Body of pancreas (tissue), 4 donors: ENCODE data around the gene AFDN. TPM values are rescaled to one million over a fixed set of nuclear protein-coding genes. Genes with fewer than 3 reads are reported as not detected.
A peak's percentile ranks its signal among the peaks of the same experiment; 100 is the strongest.
"Not testable (repeated sequence)": the region's sequence is repeated elsewhere in the genome, so short reads cannot be mapped to it uniquely, and the experiment has no call there.

Source experiments
- ATAC-seq: fragments of 150-250 bp; one replicate; pipeline ENCODE4 v1.9.1; 2016
- DNase-seq, 4 donors: peaks; one replicate each; pipeline ENCODE4 v3.0.0-alpha.2; 2019
- H3K27ac ChIP-seq, 4 donors: fragments of 200-600 bp; sonication (generic); 1 replicate in 3 of 4; 2 replicates in 1 of 4; pipeline versions ENCODE4 v1.5.1 to v1.6.1; 2016 to 2019; ENCODE audit warnings: mild to moderate bottlenecking in 1 of 4, mixed read lengths in 1 of 4, moderate library complexity in 1 of 4
- H3K27me3 ChIP-seq, 2 donors: fragments of 200-600 bp; sonication (generic); one replicate each; pipeline ENCODE4 v1.6.0; 2016; ENCODE audit warnings: mild to moderate bottlenecking in 1 of 2
- H3K36me3 ChIP-seq, 2 donors: fragments of 200-600 bp; sonication (generic); replicated peaks in 1 of 2; 2 replicates each; pipeline ENCODE4 v1.5.1; 2016; ENCODE audit warnings: low read depth in 2 of 2; ENCODE audit not compliant: insufficient read depth in 1 of 2
- H3K4me1 ChIP-seq: fragments of 200-600 bp; sonication (generic); one replicate; pipeline ENCODE4 v1.6.0; 2016
- H3K4me3 ChIP-seq, 2 donors: fragments of 200-600 bp; sonication (generic); 1 replicate in 1 of 2; 2 replicates in 1 of 2; pipeline ENCODE4 v1.5.1; 2016 to 2019
- H3K9me3 ChIP-seq, 3 donors: fragments of 200-600 bp; sonication (generic); 1 replicate in 2 of 3; 2 replicates in 1 of 3; pipeline ENCODE4 v1.5.1; 2016
- CTCF ChIP-seq, 7 experiments: fragments of 450-650 bp in 4 of 7; fragments of 200-600 bp in 3 of 7; sonication (generic) in 3 of 7; IDR thresholded peaks; one replicate each; pipeline ENCODE4 v1.5.1; 2016 to 2019; ENCODE audit warnings: antibody characterized with exemption in 7 of 7
- POLR2A ChIP-seq, 3 donors: fragments of 450-650 bp; IDR thresholded peaks; one replicate each; pipeline ENCODE4 v1.6.1; 2016; ENCODE audit warnings: antibody characterized with exemption in 3 of 3, mild to moderate bottlenecking in 2 of 3
- WGBS, 2 donors: methylation state at CpG; one replicate each; pipeline ENCODE4 v1.1.5; 2017; 5-methylcytosine and 5-hydroxymethylcytosine counted together
- intact Hi-C: fragments of 100-400 bp; cut with DNase I; formaldehyde crosslinking; loops from one replicate; pipeline ENCODE4 v1.15.1; 2023
- total RNA-seq, 2 donors: library from RNA; depleted of rRNA; stranded (reverse); fragments of >200 nt; gene quantifications; one replicate each; pipeline ENCODE4 v1.1.0, GENCODE V29; 2016

Gene AFDN
- total RNA-seq, 2 donors from 2014 or later = 160 to 195 TPM

GRCh38 chr6:167972193-167972592 lies 145.5 kb downstream of the AFDN start:
- ATAC-seq (no peak), DNase-seq (no peak)
- no peaks in the 10 kb centered on the region for H3K9me3 ChIP-seq
- TF ChIP-seq CTCF (IDR thresholded peaks at IDR 0.05) = no peak
- no peak for TF ChIP-seq POLR2A (IDR thresholded peaks at IDR 0.05)
- H3K27me3 ChIP-seq = no peaks in the 10 kb centered on the region
- peaks cover 0 to 13% of the 10 kb centered on the region in 2 donors for H3K36me3 ChIP-seq
- H3K27ac ChIP-seq = no peak overlapping the region
- peaks cover 7% of the 10 kb centered on the region for H3K4me1 ChIP-seq
- 92 to 97% methylated on average over 10 of the region's 10 CpGs for WGBS, 2 donors
- H3K4me3 ChIP-seq = no peak overlapping the region
- intact Hi-C loops = no loop called here

- no peak overlapping the region for H3K4me3 ChIP-seq
- H3K4me1 ChIP-seq = peaks cover 7% of the 10 kb centered on the region
- peaks cover 0 to 10% of the 10 kb centered on the region in 2 donors for H3K36me3 ChIP-seq
- TF ChIP-seq CTCF (IDR thresholded peaks at IDR 0.05) = no peak
- DNase-seq (no peak), ATAC-seq (peak; percentile 30)
- no peaks in the 10 kb centered on the region for H3K27me3 ChIP-seq
- H3K9me3 ChIP-seq = no peaks in the 10 kb centered on the region
- intact Hi-C loops = no loop called here
- no peak overlapping the region for H3K27ac ChIP-seq
- 81 to 91% methylated on average over 9 of the region's 9 CpGs for WGBS, 2 donors
Measured at GRCh38 chr6:167973148-167973885, 146.6 kb downstream of the AFDN start.

GRCh38 chr6:167974640-167975344 lies 148.1 kb downstream of the AFDN start:
- Histone ChIP-seq H3K9me3 (no peaks in the 10 kb centered on the region), H3K27me3 (no peaks in the 10 kb centered on the region), H3K36me3 (peaks cover 0 to 8% of the 10 kb centered on the region in 2 donors), H3K27ac (no peak overlapping the region), H3K4me1 (peaks cover 7% of the 10 kb centered on the region), H3K4me3 (no peak overlapping the region)
- ATAC-seq (no peak), DNase-seq (peak in 1 of 4 donors; percentile 29)
- TF ChIP-seq CTCF (IDR thresholded peaks at IDR 0.05) = no peak
- no peak for TF ChIP-seq POLR2A (IDR thresholded peaks at IDR 0.05)
- WGBS, 2 donors = 62 to 71% methylated on average over 12 of the region's 12 CpGs
- intact Hi-C loops = no loop called here

DNA sequence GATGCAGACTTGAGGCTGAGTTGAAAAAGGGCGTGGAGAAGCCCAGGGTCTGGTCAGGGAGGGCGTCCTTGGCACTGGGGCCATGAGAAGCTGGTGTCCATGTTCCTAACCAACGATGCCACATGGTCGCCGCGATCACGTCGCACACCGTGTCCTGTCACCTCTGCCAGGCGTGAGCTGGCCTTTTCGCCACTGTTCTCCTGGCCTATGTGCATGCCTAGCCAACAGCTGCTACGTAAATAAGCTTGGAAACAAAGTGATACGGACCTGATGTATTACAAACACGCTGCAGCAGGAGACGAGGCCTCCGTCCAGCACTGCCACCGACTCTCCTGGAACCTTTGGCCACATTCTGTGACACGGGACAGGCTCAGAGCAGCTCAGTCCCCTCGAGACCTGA lies 148.7 kb downstream of the AFDN start:
- TF ChIP-seq CTCF (IDR thresholded peaks at IDR 0.05) (no peak), POLR2A (IDR thresholded peaks at IDR 0.05) (no peak)
- Histone ChIP-seq H3K27ac (no peak overlapping the region), H3K4me1 (peaks cover 7% of the 10 kb centered on the region), H3K9me3 (no peaks in the 10 kb centered on the region), H3K4me3 (no peak overlapping the region), H3K36me3 (peaks cover 0 to 2% of the 10 kb centered on the region in 2 donors), H3K27me3 (no peaks in the 10 kb centered on the region)
- WGBS, 2 donors = 72 to 83% methylated on average over 19 of the region's 19 CpGs
- intact Hi-C loops = no loop called here
- ATAC-seq (no peak), DNase-seq (no peak)

DNA sequence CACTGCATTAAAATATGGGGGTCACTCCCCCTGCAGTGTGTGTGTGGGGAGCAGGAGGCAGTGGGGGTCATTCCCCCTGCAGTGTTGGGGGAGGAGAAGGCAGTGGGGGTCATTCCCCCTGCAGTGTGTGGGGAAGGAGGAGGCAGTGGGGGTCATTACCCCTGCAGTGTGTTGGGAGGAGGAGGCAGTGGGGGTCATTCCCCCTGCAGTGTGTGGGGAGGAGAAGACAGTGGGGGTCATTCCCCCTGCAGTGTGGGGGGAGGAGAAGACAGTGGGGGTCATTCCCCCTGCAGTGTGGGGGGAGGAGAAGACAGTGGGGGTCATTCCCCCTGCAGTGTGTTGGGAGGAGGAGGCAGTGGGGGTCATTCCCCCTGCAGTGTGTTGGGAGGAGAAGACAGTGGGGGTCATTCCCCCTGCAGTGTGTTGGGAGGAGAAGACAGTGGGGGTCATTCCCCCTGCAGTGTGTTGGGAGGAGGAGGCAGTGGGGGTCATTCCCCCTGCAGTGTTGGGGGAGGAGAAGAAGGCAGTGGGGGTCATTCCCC lies 149.5 kb downstream of the AFDN start:
- intact Hi-C loops, H3K4me1 ChIP-seq, H3K9me3 ChIP-seq, DNase-seq, H3K4me3 ChIP-seq, H3K36me3 ChIP-seq, H3K27ac ChIP-seq, ATAC-seq, H3K27me3 ChIP-seq: not testable (repeated sequence)
